HUDEP-2 (cell line): ENCODE data around the gene ANKRD13D.

ENCODE experiments used
- DNase-seq, 76 experiments: peaks; one replicate each; lab custom pipeline; 2025; ENCODE audit not compliant: unreplicated experiment in 76 of 76; lab: John Stamatoyannopoulos, UW

The ANKRD13D gene

DNA sequence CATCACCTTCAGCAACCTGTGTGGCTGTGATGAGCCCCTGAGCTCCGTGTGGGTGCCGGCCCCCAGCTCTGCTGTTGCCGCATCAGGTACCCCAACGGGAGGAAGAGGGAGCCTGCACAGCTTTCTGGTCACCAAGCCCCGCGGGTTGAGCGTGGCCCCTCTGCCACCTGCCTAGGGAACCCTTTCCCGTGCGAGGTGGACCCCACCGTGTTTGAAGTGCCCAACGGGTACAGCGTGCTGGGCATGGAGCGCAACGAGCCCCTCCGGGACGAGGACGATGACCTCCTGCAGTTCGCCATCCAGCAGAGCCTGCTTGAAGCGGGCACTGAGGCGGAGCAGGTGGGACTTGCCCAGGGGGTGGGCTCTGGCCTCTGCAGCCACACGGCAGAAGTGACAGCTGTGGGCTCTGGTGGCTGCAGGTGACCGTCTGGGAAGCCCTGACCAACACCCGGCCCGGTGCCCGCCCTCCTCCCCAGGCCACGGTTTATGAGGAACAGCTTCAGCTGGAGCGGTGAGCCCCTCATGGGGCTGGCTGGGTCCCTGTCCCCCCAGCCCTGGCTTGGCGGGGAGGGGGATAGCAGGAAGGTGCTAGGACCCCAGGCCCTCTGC is 12.3 kb downstream of the ANKRD13D start:
- no peak for DNase-seq

DNA sequence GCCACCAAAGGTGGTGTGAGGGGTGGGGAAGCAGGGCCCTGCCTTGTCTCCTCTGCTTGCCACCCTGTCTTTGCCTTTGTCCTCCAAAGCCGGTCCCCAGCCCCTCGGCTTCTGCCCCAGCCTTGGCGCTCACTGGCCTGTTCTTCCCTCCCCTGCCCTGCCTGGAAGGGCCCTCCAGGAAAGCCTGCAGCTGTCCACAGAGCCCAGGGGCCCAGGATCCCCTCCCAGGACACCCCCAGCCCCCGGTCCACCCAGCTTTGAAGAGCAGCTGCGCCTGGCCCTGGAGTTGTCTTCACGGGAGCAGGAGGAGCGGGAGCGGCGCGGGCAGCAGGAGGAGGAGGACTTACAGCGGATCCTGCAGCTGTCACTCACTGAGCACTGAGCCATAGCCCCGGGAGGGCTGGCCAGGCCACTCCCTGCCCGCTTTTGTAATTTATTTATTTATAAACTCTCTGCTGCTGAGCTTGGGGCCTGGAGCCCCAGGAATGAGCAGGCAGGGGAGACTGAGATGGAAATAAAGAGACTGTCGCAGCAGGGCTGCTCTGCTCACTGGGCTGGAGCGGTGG is 12.9 kb downstream of the ANKRD13D start:
- no peak for DNase-seq

DNA sequence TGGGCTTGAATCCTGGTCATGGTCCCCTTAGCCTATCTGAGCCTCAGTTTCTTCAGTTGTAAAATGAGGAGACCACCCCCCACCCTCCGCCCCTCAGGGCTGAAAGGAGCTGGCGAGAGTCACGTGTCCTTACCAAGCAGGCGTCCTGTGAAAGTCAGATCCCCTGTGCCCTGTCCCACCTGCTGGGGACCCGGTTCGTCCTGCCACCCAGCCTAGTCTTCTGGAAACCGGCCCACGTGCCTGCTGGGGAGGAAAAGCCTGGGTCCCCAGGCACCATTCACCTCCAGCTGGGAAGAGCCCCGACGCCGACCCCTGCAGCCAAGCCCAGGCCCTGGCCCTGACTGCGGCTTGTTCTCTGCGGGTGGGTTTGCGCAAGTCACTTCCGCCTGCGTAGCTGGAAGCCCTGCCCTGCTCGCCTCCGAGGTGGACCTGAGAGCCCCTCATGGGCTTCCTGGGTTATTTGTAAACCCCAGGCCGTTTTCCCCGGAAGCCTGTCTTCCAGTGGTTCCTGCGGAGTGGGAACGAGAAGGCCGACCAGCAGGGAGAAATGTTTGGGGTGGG is 13.5 kb downstream of the ANKRD13D start:
- no peak for DNase-seq

DNA sequence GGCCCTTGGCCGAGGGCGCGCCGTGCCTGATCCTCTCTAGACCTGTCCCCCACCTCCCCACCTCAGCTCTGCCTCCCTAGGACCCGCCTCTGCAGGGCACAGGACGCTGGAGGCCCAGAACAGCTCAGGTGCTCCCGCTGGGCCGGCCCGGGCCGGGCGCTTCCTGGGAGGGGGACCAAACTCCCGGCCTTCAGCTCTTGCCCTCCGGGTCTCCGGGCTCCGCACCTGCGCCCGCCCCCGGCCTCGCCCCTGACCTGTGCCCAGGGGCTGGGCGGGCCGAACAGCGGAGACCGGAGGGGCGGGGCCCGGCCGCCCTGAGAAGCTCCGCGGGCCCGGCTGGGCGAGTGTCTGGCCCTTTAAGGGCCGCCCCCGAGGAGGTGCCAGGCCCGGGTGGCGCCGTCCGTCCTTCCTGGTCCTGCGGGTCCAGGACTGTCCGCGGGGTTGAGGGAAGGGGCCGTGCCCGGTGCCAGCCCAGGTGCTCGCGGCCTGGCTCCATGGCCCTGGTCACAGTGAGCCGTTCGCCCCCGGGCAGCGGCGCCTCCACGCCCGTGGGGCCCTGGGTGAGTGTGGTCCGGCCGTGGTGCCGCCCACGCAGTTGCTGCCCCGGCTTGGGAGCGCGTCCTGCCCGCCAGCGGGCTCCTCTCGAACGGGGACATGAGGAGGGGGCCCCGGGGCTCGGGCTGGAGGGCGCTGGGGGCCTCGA is 14.2 kb downstream of the ANKRD13D start, which contains the start of gene SSH3:
SSH3 (plus strand) TSS at position 399 of the 703 bp plus-strand sequence; CDS start at position 495, 96 bp downstream.
- peak in 52 of 76 experiments; percentile 2 to 59 (median 36) for DNase-seq

DNA sequence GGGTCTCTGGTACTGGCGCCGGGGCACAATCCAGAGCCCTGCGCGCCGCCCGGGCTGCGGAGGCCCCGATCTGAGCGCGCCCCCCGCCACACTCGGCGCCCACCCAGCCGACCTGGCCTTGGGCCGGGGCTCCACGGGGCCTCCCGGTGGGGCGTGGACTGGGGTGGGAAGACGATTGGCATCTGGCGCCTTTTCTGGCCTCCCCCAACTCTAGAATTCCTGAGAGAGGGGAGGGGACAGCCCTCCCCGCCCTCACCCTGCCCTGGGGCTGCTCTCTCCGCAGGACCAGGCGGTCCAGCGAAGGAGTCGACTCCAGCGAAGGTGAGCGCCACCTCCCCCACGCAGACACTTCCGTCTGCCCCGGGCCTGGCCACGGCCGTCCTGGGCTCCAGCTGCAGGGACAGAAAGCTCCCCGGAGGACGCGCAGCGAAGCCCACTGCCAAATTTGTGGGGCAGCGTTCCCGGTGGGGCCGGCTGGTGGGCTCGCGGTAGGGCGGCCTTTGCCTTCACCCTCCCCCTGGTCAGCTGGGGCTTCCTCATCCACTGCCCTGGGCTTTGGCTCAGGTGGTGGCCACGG is 14.8 kb downstream of the ANKRD13D start:
- no peak for DNase-seq

DNA sequence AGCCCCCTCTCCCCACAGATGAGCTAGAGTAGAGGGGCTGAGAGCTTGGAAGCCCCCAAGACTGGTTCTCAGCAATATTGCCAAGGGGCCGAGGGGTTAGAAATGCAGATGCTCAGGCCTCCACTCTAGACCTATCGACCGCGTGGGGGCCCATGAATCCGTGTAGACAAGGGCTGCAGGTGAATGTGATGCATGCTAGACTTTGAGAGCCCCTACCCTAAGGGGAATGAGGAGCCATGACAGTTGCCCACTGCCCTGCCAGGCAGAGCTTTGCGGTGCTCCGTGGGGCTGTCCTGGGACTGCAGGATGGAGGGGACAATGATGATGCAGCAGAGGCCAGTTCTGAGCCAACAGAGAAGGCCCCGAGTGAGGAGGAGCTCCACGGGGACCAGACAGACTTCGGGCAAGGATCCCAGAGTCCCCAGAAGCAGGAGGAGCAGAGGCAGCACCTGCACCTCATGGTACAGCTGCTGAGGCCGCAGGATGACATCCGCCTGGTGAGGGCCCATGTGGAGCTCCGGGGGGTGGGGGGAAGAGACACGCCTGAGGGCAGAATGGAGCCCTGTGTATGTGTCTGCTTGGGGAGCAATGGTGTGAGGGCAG is 15.5 kb downstream of the ANKRD13D start:
- no peak for DNase-seq

DNA sequence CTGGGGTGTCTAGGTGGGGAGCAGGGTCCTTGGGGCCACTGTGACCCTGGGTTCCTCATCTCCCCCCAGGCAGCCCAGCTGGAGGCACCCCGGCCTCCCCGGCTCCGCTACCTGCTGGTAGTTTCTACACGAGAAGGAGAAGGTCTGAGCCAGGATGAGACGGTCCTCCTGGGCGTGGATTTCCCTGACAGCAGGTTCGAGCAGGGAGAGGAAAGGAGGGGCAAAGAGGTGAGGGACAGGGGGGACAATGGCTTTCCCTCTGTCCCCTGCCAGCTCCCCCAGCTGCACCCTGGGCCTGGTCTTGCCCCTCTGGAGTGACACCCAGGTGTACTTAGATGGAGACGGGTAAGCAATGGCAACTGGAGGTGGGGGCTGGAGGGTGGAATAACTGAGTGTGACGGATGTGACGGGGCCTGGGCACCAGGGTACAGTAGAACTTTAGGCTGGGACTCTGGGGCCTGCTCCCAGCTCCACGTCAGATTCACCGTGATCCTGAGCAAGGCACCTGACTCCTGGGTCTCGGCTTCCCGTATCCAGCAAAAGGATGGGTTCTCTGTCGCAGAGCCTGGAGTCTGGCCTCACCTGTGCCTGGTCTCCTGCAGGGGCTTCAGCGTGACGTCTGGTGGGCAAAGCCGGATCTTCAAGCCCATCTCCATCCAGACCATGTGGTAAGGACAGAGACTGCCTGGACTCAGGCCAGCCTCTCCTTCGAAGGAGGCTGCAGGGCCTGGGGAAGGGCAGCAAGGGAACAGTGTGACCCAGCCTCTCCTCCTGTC is 17.9 kb downstream of the ANKRD13D start:
- DNase-seq: no peak

DNA sequence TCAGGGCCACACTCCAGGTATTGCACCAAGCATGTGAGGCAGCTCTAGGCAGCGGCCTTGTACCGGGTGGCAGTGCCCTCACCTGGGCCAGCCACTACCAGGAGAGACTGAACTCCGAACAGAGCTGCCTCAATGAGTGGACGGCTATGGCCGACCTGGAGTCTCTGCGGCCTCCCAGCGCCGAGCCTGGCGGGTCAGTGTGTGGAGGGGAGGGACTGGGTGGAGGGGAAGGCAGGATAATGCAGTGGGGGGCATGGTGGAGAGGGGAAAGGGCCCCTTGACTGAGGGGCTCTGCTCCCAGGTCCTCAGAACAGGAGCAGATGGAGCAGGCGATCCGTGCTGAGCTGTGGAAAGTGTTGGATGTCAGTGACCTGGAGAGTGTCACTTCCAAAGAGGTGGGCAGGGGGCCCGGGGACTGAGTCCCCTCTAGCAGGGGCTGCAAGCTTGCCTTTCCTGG is 18.5 kb downstream of the ANKRD13D start:
- no peak for DNase-seq

DNA sequence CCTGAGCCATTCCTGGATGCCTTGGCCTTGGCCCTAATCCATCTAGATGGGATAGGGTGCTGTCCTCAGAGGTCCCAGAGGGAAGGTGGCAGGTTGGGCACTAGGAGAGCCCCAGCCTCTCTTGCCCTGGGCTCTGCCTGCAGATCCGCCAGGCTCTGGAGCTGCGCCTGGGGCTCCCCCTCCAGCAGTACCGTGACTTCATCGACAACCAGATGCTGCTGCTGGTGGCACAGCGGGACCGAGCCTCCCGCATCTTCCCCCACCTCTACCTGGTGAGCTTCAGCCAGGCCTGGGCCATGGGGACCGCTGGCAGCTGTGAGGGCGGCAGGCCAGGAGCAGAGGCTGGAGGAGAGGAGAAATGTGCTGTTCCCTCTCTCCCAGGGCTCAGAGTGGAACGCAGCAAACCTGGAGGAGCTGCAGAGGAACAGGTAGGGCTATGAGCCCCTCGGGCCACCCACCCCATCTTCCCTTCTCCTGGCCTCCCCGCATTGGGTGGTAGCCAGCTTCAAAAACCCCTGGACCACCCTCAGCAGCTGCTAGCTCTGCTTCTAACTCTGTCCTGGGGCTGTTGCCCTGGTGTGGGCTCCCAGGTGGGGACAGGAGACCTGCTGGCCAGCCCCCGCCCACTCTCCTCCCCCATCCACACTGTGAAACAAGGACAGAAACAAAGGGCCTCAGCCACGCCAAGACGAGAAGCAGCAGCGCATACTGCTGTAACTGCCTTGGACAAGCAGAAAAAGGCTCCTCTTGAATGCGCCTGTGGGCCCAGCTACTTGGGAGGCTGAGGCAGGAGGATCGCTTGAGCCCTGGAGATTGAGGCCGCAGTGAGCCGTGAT is 19.1 kb downstream of the ANKRD13D start:
- no peak for DNase-seq

DNA sequence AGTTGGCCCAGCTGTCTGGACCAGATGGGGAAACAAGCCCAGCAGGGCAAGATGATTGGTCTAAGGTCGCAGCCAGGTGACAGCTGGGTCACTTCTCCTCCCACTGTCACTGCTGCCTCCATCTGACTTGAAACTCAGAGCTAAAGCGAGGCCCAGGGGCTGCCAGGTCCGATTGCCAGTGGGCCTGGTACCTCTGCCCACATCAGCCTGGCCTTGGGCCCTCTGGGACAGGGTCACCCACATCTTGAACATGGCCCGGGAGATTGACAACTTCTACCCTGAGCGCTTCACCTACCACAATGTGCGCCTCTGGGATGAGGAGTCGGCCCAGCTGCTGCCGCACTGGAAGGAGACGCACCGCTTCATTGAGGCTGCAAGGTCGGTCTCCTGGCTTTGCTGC is 20.1 kb downstream of the ANKRD13D start:
- no peak for DNase-seq

DNA sequence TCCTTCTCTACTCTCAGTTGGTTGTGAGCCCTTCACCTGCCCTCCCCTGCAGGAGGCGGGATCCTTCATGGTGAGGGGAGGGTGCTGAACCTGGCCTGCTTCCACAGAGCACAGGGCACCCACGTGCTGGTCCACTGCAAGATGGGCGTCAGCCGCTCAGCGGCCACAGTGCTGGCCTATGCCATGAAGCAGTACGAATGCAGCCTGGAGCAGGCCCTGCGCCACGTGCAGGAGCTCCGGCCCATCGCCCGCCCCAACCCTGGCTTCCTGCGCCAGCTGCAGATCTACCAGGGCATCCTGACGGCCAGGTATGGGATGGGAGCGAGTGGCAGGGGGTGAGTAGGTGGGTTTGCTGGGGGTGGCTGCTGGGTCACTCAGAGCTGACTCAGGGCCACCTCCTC is 20.6 kb downstream of the ANKRD13D start:
- DNase-seq: no peak

DNA sequence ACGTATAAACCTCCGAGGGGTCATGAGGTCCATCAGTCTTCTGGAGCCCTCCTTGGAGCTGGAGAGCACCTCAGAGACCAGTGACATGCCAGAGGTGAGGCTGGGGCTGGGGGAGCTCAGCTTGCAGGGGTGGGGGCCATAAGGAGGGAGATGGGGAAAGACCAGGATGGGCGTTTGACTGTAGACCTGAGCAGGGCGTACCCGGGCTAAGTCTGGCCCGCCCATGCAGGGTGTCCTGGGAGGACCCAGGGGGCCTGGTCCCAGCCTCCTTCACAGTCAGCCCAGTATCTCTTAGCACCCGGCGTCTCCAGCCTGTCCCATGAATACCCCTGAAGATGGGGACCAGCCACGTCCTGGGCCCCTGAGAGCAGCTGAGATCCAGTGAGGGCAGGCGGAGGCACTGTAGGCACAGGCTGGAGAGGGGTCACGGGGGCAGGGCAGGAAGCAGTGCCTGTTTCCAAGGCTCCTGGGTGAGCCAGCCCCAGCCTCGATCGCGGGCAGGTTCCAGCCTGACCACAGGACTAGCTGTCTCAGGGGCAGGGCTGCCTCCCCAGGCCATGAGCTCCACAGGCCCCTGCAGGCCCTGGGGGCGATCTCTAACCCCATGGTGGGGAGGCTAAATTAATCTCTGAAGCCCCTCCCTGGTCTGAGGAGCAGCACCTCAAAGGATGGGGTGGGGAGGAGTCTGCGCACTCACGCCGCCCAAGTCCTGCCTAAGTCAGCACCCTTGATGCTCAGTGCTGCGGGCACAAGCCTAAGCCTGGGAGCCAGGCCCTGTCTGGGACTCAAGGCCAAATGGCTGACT is 21.3 kb downstream of the ANKRD13D start:
- no peak for DNase-seq

DNA sequence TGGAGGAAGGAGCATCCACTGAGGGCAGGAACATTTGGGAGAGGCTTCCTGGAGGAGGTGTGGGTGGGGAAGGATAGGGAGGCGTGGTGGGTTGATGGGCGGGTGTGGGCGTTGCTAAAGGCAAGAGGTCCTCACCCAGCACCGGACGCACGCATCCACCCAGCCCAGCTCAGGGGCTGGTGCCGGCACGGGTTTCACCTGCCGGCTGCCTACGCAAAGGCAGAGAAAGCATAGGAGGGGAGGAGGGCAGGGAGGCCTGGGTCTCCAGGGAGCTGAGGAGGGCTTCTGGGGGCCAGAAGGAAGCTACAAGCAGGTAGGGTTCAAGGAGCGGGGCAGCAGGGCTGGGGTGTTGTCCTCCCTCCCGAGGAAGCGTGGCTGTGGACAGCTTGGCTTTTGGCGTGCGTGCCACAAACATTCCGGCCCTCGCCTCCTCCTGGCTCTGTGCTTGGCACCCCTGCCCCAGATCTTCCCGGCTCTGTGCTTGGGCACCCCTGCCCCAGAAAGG is 22.0 kb downstream of the ANKRD13D start:
- no peak for DNase-seq

DNA sequence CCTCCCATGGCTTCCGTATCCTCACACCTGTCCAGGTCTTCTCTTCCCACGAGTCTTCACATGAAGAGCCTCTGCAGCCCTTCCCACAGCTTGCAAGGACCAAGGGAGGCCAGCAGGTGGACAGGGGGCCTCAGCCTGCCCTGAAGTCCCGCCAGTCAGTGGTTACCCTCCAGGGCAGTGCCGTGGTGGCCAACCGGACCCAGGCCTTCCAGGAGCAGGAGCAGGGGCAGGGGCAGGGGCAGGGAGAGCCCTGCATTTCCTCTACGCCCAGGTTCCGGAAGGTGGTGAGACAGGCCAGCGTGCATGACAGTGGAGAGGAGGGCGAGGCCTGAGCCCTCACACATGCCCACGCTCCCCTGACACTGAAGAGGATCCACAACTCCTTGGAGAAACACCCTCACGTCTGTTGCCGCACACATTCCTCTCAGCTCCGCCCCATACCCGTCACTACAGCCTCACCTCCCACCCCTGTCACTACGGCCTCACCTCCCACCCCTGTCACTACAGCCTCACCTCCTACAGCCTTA is 22.5 kb downstream of the ANKRD13D start:
- no peak for DNase-seq

DNA sequence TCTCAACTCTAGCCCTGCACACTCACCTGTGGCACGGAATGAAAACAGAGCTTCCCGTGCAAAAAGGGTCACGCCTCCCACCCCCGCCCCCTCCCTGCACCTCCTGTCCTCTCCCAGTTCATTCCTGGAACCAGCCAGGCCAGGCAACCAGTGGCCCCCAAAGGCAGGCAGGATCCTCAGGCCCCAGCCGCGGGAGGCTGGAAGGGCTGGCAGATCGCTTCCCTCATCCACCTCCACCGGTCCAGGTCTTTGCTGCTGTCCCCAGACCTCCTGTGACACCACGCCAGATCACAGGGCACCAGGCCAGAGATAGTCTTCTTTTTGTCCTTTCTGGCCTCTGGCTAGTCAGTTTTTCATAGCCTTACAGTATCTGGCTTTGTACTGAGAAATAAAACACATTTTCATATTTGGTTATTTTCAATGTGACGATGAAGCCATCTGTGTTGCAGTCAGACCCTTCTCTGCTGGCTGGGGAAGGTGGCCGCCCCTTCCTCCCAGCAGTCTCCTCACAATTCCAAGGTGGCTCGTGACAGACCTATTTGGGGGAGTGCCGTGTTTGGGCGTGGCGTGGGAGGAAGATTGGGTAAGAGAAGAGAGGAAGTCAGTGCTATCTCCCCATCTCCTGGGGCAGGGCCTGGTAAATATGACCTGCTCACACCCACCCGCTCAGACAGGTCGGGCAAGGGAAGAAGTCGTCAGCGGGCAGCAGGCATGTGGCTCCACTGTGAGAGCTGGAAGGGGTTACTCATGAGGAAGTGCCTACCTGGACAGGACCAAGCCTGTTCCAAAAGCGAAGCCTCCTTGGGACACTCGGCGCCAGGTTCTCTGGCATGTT is 23.3 kb downstream of the ANKRD13D start:
- peak in 72 of 76 experiments; percentile 14 to 83 (median 56) for DNase-seq

DNA sequence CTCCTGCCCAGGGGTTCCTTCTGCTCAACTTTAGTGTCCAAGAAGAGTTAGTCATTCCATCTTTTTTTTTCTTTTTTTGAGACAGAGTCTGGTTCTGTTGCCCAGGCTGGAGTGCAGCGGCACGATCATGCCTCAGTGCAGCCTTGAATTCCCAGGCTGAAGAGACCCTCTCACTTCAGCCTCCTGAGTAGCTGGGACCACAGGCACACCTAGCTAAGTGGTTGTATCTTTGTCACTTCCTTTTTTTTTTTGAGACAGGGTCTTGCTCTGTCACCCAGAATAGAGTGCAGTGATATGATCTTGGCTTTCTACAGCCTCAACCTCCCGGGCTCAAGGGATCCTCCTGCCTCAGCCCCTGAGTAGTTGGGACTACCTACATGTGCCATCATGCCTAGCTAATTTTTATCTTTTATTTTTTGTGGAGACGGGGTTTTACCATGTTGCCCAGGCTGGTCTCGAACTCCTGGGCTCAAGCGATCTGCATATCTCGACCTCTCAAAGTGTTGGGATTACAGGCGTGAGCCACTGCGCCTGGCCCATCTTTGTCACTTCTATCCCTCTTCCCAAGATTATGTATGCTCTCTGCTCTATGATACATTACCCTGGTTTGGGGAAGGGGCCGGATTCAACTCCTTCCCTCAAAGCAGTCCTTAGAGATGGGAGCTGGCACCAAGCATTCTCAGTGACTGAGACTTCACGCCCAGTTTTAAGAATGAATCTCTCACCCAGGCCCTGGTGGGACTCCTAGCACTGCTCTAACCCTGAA is 24.2 kb downstream of the ANKRD13D start:
- DNase-seq: no peak
